LNCAP (cell line): ENCODE data around the gene C2CD2L.

ENCODE experiments used
- CTCF ChIP-seq: fragments of 450-650 bp; IDR thresholded peaks from 2 replicates; pipeline ENCODE4 v1.5.1; 2017; ENCODE audit warnings: mild to moderate bottlenecking

The C2CD2L gene

GRCh38 chr11:119115484-119116234, 8.5 kb downstream of the C2CD2L start:
- TF ChIP-seq CTCF = no peak

- no peak for TF ChIP-seq CTCF
Observed at GRCh38 chr11:119116235-119116594, 9.1 kb downstream of the C2CD2L start.

GRCh38 chr11:119116601-119117000, 9.5 kb downstream of the C2CD2L start:
- no peak for TF ChIP-seq CTCF

- no peak for TF ChIP-seq CTCF
Observed at GRCh38 chr11:119117004-119117706, 10.0 kb downstream of the C2CD2L start.

- TF ChIP-seq CTCF = no peak
Observed at GRCh38 chr11:119118227-119118626, 11.1 kb downstream of the C2CD2L start.

- TF ChIP-seq CTCF = no peak
Observed at GRCh38 chr11:119118946-119119345, 11.8 kb downstream of the C2CD2L start.

GRCh38 chr11:119120639-119121007, 13.5 kb downstream of the C2CD2L start:
- no peak for TF ChIP-seq CTCF
